Heart left ventricle (tissue), 16 donors: ENCODE data around the gene AIG1. TPM values are rescaled to one million over a fixed set of nuclear protein-coding genes. Genes with fewer than 3 reads are reported as not detected.

ENCODE experiments used
- ATAC-seq, 4 donors: fragments of 200-7000 bp; cut with Tn5 transposase; one replicate each; pipeline ENCODE4 v1.9.1; 2020 to 2022; ENCODE audit warnings: moderate library complexity in 4 of 4, mild to moderate bottlenecking in 3 of 4, moderate number of reproducible peaks in 1 of 4
- DNase-seq, 5 donors: peaks; one replicate each; pipeline ENCODE4 v3.0.0-alpha.2; 2020
- H3K27ac ChIP-seq, 12 donors: fragments of 200-600 bp; sonication (generic) in 4 of 12; one replicate each; pipeline versions ENCODE4 v1.5.0 to v1.8.0; 2016 to 2022; ENCODE audit warnings: mild to moderate bottlenecking in 2 of 12
- H3K27me3 ChIP-seq, 9 donors: fragments of 200-600 bp; sonication (generic) in 2 of 9; one replicate each; pipeline versions ENCODE4 v1.5.1 to v1.8.0; 2016 to 2022; ENCODE audit warnings: mild to moderate bottlenecking in 3 of 9
- H3K36me3 ChIP-seq, 9 donors: fragments of 200-600 bp; sonication (generic) in 2 of 9; one replicate each; pipeline versions ENCODE4 v1.5.0 to v1.8.0; 2018 to 2022; ENCODE audit warnings: mild to moderate bottlenecking in 2 of 9
- H3K4me1 ChIP-seq, 12 donors: fragments of 200-600 bp; sonication (generic) in 4 of 12; one replicate each; pipeline versions ENCODE4 v1.5.0 to v1.8.0; 2016 to 2022; ENCODE audit warnings: mild to moderate bottlenecking in 3 of 12
- H3K4me3 ChIP-seq, 12 donors: fragments of 200-600 bp; sonication (generic) in 4 of 12; one replicate each; pipeline versions ENCODE4 v1.5.0 to v1.8.0; 2017 to 2022; ENCODE audit warnings: mild to moderate bottlenecking in 9 of 12, moderate library complexity in 4 of 12
- H3K9me3 ChIP-seq, 12 donors: fragments of 200-600 bp; sonication (generic) in 4 of 12; one replicate each; pipeline versions ENCODE4 v1.5.0 to v1.8.0; 2016 to 2022; ENCODE audit warnings: mild to moderate bottlenecking in 1 of 12
- CTCF ChIP-seq, 12 donors: fragments of 200-600 bp; sonication (generic) in 4 of 12; IDR thresholded peaks; one replicate each; pipeline versions ENCODE4 v1.5.0 to v1.8.0; 2018 to 2022; ENCODE audit warnings: antibody characterized with exemption in 12 of 12, mild to moderate bottlenecking in 5 of 12
- POLR2A ChIP-seq, 2 donors: fragments of 450-650 bp; IDR thresholded peaks; one replicate each; pipeline ENCODE4 v1.6.1; 2017; ENCODE audit warnings: antibody characterized with exemption in 2 of 2, mild to moderate bottlenecking in 2 of 2, moderate library complexity in 2 of 2
- WGBS, 4 donors: extraction: QIAGEN DNeasy Blood & Tissue Kit in 2 of 4; methylation state at CpG; one replicate each; pipeline versions ENCODE4 v1.1.5 to v1.1.7; 2013 to 2018; 5-methylcytosine and 5-hydroxymethylcytosine counted together
- intact Hi-C, 10 donors: fragments of 100-400 bp; cut with DNase I; formaldehyde crosslinking; loops; one replicate each; pipeline versions ENCODE4 v1.11.1 to v1.14.2; 2022
- polyA plus RNA-seq, 2 donors: library from polyadenylated mRNA; stranded (reverse); fragments of 200-250 nt; gene quantifications; one replicate each; pipeline ENCODE4 v1.2.3, GENCODE V29; 2013
- total RNA-seq, 9 donors: library from RNA; depleted of rRNA in 2 of 9; stranded (reverse); fragments of >200 nt in 2 of 9; fragmentation: NEBNext Ultra II Directional in 3 of 9; extraction: Animal tissue kit (Norgen Biotek cat#: 25700) in 3 of 9; gene quantifications; one replicate each; pipeline versions ENCODE4 v1.1.0 to v1.2.4, GENCODE V29; 2016 to 2023
- donor health status: ischemic (EF 13 %, LVEDD 7.1; RV severe dilation, severe dysfunction).
- donor health status: healthy with polysubstance abuse.
- donor health status: DM: no; HTN: yes; CAD: no.
- donor health status: DM: no; HTN: no; CAD: no.
- donor health status: ischemic (EF 25% LVEDD 6.9; RV normal size, moderate dysfunction).
- donor health status: ischemic (EF 25% LVEDD 5.7; RV mildly dilated, moderate dysfunction).
- donor health status: healthy.
- donor health status: DM: yes; HTN: yes; CAD: no.
- donor health status: ischemic (EF 35%, LVEDD 5.7; RV mildly dilated, moderate dysfunction).
- donor health status: nonischemic (EF 11% LVEDD 7.7; RV severe dilation, severe dysfunction).
- donor health status: DM: yes; HTN: yes; CAD: no.
- donor health status: PGD.
- donor health status: ischemic (EF 29% LVEDD 5.4; RV normal size, mild dysfunction).
- donor health status: nonischemic (EF 23%, LVEDD 6.1; RV moderate dilation, normal function).

Gene AIG1
- total and polyA plus RNA-seq, 11 donors, result 18.1 to 101 (median 64.0) TPM

GRCh38 chr6:143368426-143368825 lies 307.7 kb downstream of the AIG1 start:
- ATAC-seq (no peak), DNase-seq (no peak)
- Histone ChIP-seq H3K36me3 (no peaks in the 10 kb centered on the region), H3K4me1 (no peaks in the 10 kb centered on the region), H3K27me3 (no peaks in the 10 kb centered on the region), H3K9me3 (no peaks in the 10 kb centered on the region), H3K27ac (no peak overlapping the region), H3K4me3 (no peak overlapping the region)
- intact Hi-C loops, result no loop called here
- 78 to 92% (median 91%) methylated on average over 2 of the region's 2 CpGs for WGBS, 4 donors
- TF ChIP-seq CTCF (IDR thresholded peaks at IDR 0.05), result no peak
- TF ChIP-seq POLR2A (IDR thresholded peaks at IDR 0.05), result no peak

GRCh38 chr6:143369971-143370370 lies 309.3 kb downstream of the AIG1 start:
- ATAC-seq, result no peak

GRCh38 chr6:143370812-143371370 lies 310.2 kb downstream of the AIG1 start:
- Histone ChIP-seq H3K4me3 (no peak overlapping the region), H3K36me3 (no peaks in the 10 kb centered on the region), H3K27me3 (no peaks in the 10 kb centered on the region), H3K4me1 (no peaks in the 10 kb centered on the region), H3K9me3 (no peaks in the 10 kb centered on the region), H3K27ac (no peak overlapping the region)
- intact Hi-C loops, result no loop called here
- 74 to 76% (median 75%) methylated on average over 5 of the region's 5 CpGs for WGBS, 4 donors
- ATAC-seq (no peak), DNase-seq (no peak)
- no peak for TF ChIP-seq CTCF (IDR thresholded peaks at IDR 0.05)
- no peak for TF ChIP-seq POLR2A (IDR thresholded peaks at IDR 0.05)

More at GRCh38 chr6:143369971-143370370, 309.3 kb downstream of the AIG1 start:
- TF ChIP-seq POLR2A (IDR thresholded peaks at IDR 0.05), result no peak
- no peak for TF ChIP-seq CTCF (IDR thresholded peaks at IDR 0.05)
- Histone ChIP-seq H3K4me1 (no peaks in the 10 kb centered on the region), H3K27me3 (no peaks in the 10 kb centered on the region), H3K4me3 (no peak overlapping the region), H3K9me3 (no peaks in the 10 kb centered on the region), H3K27ac (no peak overlapping the region), H3K36me3 (no peaks in the 10 kb centered on the region)
- 66 to 82% (median 69%) methylated on average over 3 of the region's 3 CpGs for WGBS, 4 donors
- DNase-seq, result no peak
- intact Hi-C loops, result no loop called here

GRCh38 chr6:143372199-143372882 lies 311.7 kb downstream of the AIG1 start:
- no peaks in the 10 kb centered on the region for H3K4me1 ChIP-seq
- no peak overlapping the region for H3K4me3 ChIP-seq
- intact Hi-C loops, result no loop called here
- no peaks in the 10 kb centered on the region for H3K9me3 ChIP-seq
- no peak overlapping the region for H3K27ac ChIP-seq
- ATAC-seq (no peak), DNase-seq (no peak)
- no peak for TF ChIP-seq CTCF (IDR thresholded peaks at IDR 0.05)
- H3K36me3 ChIP-seq, result no peaks in the 10 kb centered on the region
- WGBS, 4 donors, result 71 to 74% (median 74%) methylated on average over 7 of the region's 7 CpGs
- H3K27me3 ChIP-seq, result no peaks in the 10 kb centered on the region
